SK-N-SH treated with all-trans-retinoic acid at 6 μM for 48 hours (cell line): Measurements from ENCODE around the gene ZSCAN2.

Source experiments
- ESRRG ChIP-seq: fragments of 250-450 bp; sonication (Bioruptor Pico); IDR thresholded peaks from 2 replicates; pipeline ENCODE4 v1.6.1; 2021; ENCODE audit warnings: mild to moderate bottlenecking
- ISL1 ChIP-seq: fragments of 250-450 bp; sonication (Bioruptor Pico); IDR thresholded peaks from 2 replicates; pipeline ENCODE4 v2.1.2; 2022; ENCODE audit warnings: mild to moderate bottlenecking, moderate library complexity
- TOX ChIP-seq: fragments of 250-450 bp; sonication (Bioruptor Pico); IDR thresholded peaks from 2 replicates; pipeline ENCODE4 v1.8.0; 2021; ENCODE audit warnings: mild to moderate bottlenecking, moderate library complexity, borderline replicate concordance
- ZC3H10 ChIP-seq: fragments of 250-450 bp; sonication (Bioruptor Pico); IDR thresholded peaks from 2 replicates; pipeline ENCODE4 v1.5.1; 2021; ENCODE audit warnings: mild to moderate bottlenecking, moderate library complexity
- ZFP30 ChIP-seq: fragments of 450-650 bp; formaldehyde crosslinking; IDR thresholded peaks from 2 replicates; pipeline ENCODE4 v1.5.0; 2022; ENCODE audit warnings: mild to moderate bottlenecking, moderate library complexity
- ZNF565 ChIP-seq: fragments of 450-650 bp; formaldehyde crosslinking; conservative IDR thresholded peaks from 2 replicates; pipeline ENCODE4 v1.5.0; 2020; ENCODE audit warnings: low read depth, mild to moderate bottlenecking, moderate library complexity
- ZNF8 ChIP-seq: fragments of 450-650 bp; formaldehyde crosslinking; IDR thresholded peaks from 2 replicates; pipeline ENCODE4 v1.5.0; 2020; ENCODE audit warnings: mild to moderate bottlenecking, moderate library complexity
- TF ChIP-seq, protein P1 (sequence below): fragments of 250-450 bp; sonication (Bioruptor Pico); IDR thresholded peaks from 2 replicates; pipeline ENCODE4 v1.8.0; 2020; ENCODE audit warnings: mild to moderate bottlenecking, moderate library complexity, borderline replicate concordance
- TF ChIP-seq, protein P2 (sequence below): fragments of 250-450 bp; sonication (Bioruptor Pico); IDR thresholded peaks from 2 replicates; pipeline ENCODE4 v1.8.0; 2021; ENCODE audit warnings: low read depth, mild to moderate bottlenecking, moderate library complexity, borderline replicate concordance
- TF ChIP-seq, protein P3 (sequence below): fragments of 250-450 bp; sonication (Bioruptor Pico); IDR thresholded peaks from 2 replicates; pipeline ENCODE4 v1.5.1; 2020; ENCODE audit warnings: low read depth, mild to moderate bottlenecking, moderate library complexity

DNA sequence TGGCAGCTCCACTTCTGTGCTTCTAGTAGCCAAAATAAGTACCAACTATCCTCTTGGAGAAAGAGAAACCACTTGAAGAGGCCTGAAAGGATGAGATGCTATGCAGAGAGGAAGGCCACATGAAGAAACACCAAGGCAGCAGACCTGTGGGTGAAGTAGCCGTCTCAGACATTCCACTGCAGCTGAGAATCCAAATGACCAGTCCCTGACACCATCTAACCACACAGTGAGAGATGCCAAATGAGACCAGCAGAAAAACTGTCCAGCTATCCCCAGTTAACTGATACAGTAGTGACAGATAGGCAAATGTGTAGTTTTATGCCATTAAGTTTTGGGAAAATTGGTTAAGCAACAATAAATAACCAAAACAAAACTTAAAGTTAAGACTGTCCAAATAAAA lies 47.9 kb upstream of the ZSCAN2 start:
- TF ChIP-seq ZNF565 (no peak), TOX (CRISPR knock-in tag) (no peak), ZFP30 (CRISPR knock-in tag) (no peak), ZNF8 (CRISPR knock-in tag) (no peak), ESRRG (no peak), ISL1 (CRISPR knock-in tag) (no peak), ZC3H10 (CRISPR knock-in tag) (no peak)
- TF ChIP-seq, protein P1, sequence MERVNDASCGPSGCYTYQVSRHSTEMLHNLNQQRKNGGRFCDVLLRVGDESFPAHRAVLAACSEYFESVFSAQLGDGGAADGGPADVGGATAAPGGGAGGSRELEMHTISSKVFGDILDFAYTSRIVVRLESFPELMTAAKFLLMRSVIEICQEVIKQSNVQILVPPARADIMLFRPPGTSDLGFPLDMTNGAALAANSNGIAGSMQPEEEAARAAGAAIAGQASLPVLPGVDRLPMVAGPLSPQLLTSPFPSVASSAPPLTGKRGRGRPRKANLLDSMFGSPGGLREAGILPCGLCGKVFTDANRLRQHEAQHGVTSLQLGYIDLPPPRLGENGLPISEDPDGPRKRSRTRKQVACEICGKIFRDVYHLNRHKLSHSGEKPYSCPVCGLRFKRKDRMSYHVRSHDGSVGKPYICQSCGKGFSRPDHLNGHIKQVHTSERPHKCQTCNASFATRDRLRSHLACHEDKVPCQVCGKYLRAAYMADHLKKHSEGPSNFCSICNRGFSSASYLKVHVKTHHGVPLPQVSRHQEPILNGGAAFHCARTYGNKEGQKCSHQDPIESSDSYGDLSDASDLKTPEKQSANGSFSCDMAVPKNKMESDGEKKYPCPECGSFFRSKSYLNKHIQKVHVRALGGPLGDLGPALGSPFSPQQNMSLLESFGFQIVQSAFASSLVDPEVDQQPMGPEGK (CRISPR knock-in tag): no peak
- TF ChIP-seq, protein P2, sequence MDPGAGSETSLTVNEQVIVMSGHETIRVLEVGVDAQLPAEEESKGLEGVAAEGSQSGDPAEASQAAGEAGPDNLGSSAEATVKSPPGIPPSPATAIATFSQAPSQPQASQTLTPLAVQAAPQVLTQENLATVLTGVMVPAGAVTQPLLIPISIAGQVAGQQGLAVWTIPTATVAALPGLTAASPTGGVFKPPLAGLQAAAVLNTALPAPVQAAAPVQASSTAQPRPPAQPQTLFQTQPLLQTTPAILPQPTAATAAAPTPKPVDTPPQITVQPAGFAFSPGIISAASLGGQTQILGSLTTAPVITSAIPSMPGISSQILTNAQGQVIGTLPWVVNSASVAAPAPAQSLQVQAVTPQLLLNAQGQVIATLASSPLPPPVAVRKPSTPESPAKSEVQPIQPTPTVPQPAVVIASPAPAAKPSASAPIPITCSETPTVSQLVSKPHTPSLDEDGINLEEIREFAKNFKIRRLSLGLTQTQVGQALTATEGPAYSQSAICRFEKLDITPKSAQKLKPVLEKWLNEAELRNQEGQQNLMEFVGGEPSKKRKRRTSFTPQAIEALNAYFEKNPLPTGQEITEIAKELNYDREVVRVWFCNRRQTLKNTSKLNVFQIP (CRISPR knock-in tag): no peak
- TF ChIP-seq, protein P3, sequence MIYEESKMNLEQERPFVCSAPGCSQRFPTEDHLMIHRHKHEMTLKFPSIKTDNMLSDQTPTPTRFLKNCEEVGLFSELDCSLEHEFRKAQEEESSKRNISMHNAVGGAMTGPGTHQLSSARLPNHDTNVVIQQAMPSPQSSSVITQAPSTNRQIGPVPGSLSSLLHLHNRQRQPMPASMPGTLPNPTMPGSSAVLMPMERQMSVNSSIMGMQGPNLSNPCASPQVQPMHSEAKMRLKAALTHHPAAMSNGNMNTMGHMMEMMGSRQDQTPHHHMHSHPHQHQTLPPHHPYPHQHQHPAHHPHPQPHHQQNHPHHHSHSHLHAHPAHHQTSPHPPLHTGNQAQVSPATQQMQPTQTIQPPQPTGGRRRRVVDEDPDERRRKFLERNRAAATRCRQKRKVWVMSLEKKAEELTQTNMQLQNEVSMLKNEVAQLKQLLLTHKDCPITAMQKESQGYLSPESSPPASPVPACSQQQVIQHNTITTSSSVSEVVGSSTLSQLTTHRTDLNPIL: no peak
